RWPE2 (cell line): ENCODE data around the gene CRIP1.

ENCODE experiments used
- ATAC-seq: fragments of 200-7000 bp; cut with Tn5 transposase; 3 replicates; pipeline ENCODE4 v1.9.1; 2021; ENCODE audit warnings: low read depth
- DNase-seq: peaks from one replicate; pipeline ENCODE4 v3.0.0-alpha.2; 2020; ENCODE audit warnings: low spot score
- H3K27ac ChIP-seq: fragments of 450-650 bp; 2 replicates; pipeline ENCODE4 v1.5.1; 2017; ENCODE audit warnings: mild to moderate bottlenecking; ENCODE audit not compliant: poor library complexity, severe bottlenecking
- H3K27me3 ChIP-seq: fragments of 250-450 bp; sonication (Bioruptor Pico); 2 replicates; pipeline ENCODE4 v1.5.1; 2021; ENCODE audit warnings: mild to moderate bottlenecking, moderate library complexity; ENCODE audit not compliant: insufficient read depth, poor library complexity, severe bottlenecking
- H3K36me3 ChIP-seq: fragments of 250-450 bp; sonication (Bioruptor Pico); 2 replicates; pipeline ENCODE4 v1.5.1; 2020; ENCODE audit warnings: low read depth, mild to moderate bottlenecking, moderate library complexity
- H3K4me1 ChIP-seq: fragments of 250-450 bp; sonication (Bioruptor Pico); 2 replicates; pipeline ENCODE4 v1.5.1; 2021; ENCODE audit warnings: mild to moderate bottlenecking, moderate library complexity; ENCODE audit not compliant: insufficient read depth, poor library complexity, severe bottlenecking
- H3K4me3 ChIP-seq: fragments of 250-450 bp; sonication (Bioruptor Pico); 2 replicates; pipeline ENCODE4 v1.5.1; 2021; ENCODE audit warnings: mild to moderate bottlenecking, moderate library complexity; ENCODE audit not compliant: severe bottlenecking
- H3K9me3 ChIP-seq: fragments of 250-450 bp; sonication (Bioruptor Pico); 2 replicates; pipeline ENCODE4 v1.5.1; 2021; ENCODE audit warnings: mild to moderate bottlenecking, moderate library complexity; ENCODE audit not compliant: severe bottlenecking
- CTCF ChIP-seq: fragments of 450-650 bp; IDR thresholded peaks from one replicate; pipeline ENCODE4 v1.5.1; 2017; ENCODE audit warnings: mild to moderate bottlenecking, moderate library complexity; ENCODE audit not compliant: poor library complexity, severe bottlenecking

CRIP1 gene

DNA sequence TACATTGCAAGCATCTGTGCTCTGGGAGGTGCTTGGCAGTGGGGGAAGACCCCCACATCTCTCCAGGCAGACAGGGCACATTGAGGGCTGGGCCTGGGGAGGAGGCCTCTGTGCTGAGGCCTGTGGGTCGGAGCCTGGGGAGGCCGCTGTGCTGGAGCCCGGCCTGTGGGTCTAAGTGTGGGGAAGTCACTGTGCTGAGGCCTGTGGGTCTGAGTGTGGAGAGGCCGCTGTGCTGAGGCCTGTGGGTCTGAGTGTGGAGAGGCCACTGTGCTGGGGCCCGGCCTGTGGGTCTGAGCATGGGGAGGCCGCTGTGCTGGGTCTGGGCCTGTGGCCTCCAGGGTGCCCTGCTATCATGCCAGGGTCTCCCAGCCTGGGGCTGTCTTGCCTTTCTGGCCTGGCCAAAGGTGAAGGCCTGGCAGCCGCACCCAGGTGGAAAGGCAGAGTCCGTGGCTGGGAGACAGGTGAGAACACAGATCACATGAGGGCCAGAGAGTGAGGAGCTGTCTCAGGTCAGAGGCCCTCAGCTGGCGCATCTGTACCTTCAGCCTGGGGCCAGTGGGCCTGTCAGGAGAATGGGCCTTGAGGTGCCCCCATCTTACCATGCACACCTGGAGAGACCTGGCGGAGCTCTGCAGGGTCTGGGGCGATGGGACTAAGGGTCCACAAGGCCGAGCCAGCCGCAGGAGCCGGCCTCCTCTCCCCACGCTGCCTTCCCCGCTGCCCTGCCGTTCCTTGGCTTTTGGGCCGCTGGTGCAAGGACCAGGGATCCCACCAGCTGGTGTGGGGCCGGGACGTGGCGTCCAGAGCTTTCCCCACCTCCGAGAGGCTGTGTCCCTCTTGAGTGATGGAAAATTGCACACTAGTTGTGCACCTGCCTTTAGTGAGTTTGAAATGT is 30.7 kb upstream of the CRIP1 start:
- no peak for TF ChIP-seq CTCF
- H3K4me3 ChIP-seq = no peak overlapping the region
- no peaks in the 10 kb centered on the region for H3K4me1 ChIP-seq
- no peaks in the 10 kb centered on the region for H3K9me3 ChIP-seq
- peaks cover 66% of the 10 kb centered on the region for H3K36me3 ChIP-seq
- no peak overlapping the region for H3K27ac ChIP-seq
- H3K27me3 ChIP-seq = no peaks in the 10 kb centered on the region
- DNase-seq (no peak), ATAC-seq (peak; percentile 6; the same call in 1 of the 3 replicates)

DNA sequence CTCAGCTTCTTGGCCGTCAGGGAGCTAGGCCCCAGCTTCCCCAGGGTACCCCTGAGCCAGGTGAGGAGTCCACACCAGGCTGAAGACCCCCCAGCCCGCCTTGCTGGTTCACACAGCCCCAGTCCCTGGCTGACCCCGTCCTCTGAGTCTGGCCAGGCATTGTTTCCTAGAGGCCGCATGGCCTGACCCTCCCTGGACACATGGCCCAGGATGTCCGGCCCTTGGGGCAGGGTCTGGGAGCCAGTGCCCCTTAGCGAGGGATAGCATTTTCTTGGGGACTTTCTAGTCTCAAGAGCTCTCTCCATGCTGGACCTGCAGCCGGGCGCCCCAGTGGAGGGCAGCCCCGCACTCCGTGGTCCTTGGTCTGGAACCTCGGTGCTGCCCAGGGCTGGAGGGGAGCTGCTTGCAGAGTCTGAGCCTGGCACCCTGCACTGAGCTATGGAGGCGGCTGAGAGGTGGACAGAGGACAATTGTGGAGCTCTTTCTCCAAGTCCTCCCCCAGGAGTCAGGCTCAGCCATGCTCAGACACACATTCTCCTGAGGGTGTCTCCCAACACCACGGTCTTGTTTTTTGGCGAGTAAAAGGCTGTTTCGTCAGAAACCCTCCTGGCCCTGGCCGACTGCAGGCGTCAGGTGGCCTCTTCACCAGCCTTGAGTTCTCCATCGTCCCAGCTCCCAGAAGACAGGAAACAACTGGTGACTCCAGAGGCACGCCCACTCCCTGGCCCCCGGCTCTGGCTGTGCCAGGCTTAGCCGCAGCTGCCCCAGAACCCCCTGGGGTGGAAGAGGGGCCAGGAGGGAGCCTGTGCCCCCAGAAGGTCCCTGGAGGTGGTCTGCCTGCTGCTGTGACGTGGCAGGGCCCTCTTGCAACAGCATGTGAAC is 29.7 kb upstream of the CRIP1 start:
- TF ChIP-seq CTCF = no peak
- H3K27ac ChIP-seq = no peak overlapping the region
- peaks cover 65% of the 10 kb centered on the region for H3K36me3 ChIP-seq
- H3K4me3 ChIP-seq = no peak overlapping the region
- no peaks in the 10 kb centered on the region for H3K4me1 ChIP-seq
- DNase-seq = no peak
- no peaks in the 10 kb centered on the region for H3K27me3 ChIP-seq
- no peaks in the 10 kb centered on the region for H3K9me3 ChIP-seq
- ATAC-seq = peak; percentile 14; the same call in 1 of the 3 replicates

GRCh38 chr14:105458010-105458409 is 28.7 kb upstream of the CRIP1 start:
- no peaks in the 10 kb centered on the region for H3K27me3 ChIP-seq
- peaks cover 63% of the 10 kb centered on the region for H3K36me3 ChIP-seq
- no peak for DNase-seq
- no peak for ATAC-seq
- H3K27ac ChIP-seq = no peak overlapping the region
- no peak overlapping the region for H3K4me3 ChIP-seq
- TF ChIP-seq CTCF = no peak
- no peaks in the 10 kb centered on the region for H3K9me3 ChIP-seq
- H3K4me1 ChIP-seq = no peaks in the 10 kb centered on the region

GRCh38 chr14:105458571-105458970 is 28.1 kb upstream of the CRIP1 start:
- no peak overlapping the region for H3K4me3 ChIP-seq
- no peak for TF ChIP-seq CTCF
- DNase-seq (no peak), ATAC-seq (no peak)
- no peaks in the 10 kb centered on the region for H3K27me3 ChIP-seq
- peaks cover 66% of the 10 kb centered on the region for H3K36me3 ChIP-seq
- no peaks in the 10 kb centered on the region for H3K9me3 ChIP-seq
- no peaks in the 10 kb centered on the region for H3K4me1 ChIP-seq
- no peak overlapping the region for H3K27ac ChIP-seq
